ENCODE measurements around the gene KDM4B.

GRCh38 chr19:4951656-4952055 is 17.3 kb upstream of the KDM4B start:
- TF ChIP-seq CTCF (IDR thresholded peaks at IDR 0.05; ENCODE audit: control extremely low read depth in 1 of 3, insufficient read depth in 1 of 3, low read depth in 1 of 3, low read length in 3 of 3) = no peak
- no peak for TF ChIP-seq SAP30 (IDR thresholded peaks at IDR 0.05; ENCODE audit: insufficient read depth, insufficient replicate concordance, low read length)
- no peak for TF ChIP-seq YY1 (IDR thresholded peaks at IDR 0.05; ENCODE audit: low read depth, low read length)
- TF ChIP-seq CEBPB (IDR thresholded peaks at IDR 0.05; ENCODE audit: low read depth, low read length) = no peak
- TF ChIP-seq ZNF274 (IDR thresholded peaks at IDR 0.05; ENCODE audit: borderline replicate concordance, extremely low read depth, low read length) = no peak
- no peak for TF ChIP-seq BCL11A (IDR thresholded peaks at IDR 0.05; ENCODE audit: low read depth in 2 of 2, low read length in 2 of 2)
- no peak for TF ChIP-seq POLR2A (IDR thresholded peaks at IDR 0.05; ENCODE audit: control extremely low read depth in 1 of 2, low read depth in 2 of 2, low read length in 2 of 2)
